HG02870 (cell line): ENCODE data around the gene SYT3.
"Not testable (repeated sequence)": the region's sequence is repeated elsewhere in the genome, so short reads cannot be mapped to it uniquely, and the experiment has no call there.

Experiments
- ATAC-seq: cut with Tn5 transposase; IDR thresholded peaks from one replicate; pipeline ENCODE4 v1.9.1; 2021; ENCODE audit warnings: mild to moderate bottlenecking, moderate library complexity; ENCODE audit not compliant: unreplicated experiment

Gene SYT3

DNA sequence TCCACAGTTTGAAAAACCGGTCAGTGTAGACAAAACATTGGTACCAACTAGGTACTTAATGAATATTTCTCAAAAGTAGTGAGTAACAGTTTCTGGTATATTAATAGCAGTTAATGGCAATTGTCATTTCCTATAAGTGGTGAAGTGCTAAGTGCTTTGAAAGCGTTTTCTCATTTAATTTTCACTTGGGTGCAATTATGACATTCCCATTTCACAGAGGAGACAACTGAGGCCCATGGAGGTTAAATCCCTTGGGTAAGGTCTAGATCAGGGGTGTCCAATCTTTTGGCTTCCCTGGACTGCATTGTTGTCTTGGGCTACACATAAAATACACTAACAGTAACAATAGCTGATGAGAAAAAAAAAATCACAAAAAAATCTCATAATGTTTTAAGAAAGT lies 687 bp upstream of the SYT3 start:
- no peak for ATAC-seq

DNA sequence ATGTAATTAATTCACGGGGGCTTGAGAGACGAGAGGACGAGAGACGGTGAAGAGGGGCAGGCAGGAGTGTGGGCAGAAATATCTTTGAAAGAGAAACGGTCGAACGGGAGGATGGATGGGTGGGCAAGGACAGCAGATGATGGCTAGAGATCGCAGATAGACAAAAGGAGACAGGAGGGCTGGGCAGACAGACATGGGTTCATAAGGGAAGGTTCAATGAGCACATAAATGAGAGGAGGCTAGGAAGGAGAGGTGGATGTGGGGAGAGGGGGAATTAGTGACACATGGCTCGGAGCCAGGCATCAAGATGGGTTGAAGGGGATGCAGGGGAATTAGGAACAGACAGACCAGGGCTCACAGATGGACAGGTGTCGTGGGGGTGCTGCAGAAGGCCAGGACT lies 1.1 kb downstream of the SYT3 start:
- no peak for ATAC-seq

DNA sequence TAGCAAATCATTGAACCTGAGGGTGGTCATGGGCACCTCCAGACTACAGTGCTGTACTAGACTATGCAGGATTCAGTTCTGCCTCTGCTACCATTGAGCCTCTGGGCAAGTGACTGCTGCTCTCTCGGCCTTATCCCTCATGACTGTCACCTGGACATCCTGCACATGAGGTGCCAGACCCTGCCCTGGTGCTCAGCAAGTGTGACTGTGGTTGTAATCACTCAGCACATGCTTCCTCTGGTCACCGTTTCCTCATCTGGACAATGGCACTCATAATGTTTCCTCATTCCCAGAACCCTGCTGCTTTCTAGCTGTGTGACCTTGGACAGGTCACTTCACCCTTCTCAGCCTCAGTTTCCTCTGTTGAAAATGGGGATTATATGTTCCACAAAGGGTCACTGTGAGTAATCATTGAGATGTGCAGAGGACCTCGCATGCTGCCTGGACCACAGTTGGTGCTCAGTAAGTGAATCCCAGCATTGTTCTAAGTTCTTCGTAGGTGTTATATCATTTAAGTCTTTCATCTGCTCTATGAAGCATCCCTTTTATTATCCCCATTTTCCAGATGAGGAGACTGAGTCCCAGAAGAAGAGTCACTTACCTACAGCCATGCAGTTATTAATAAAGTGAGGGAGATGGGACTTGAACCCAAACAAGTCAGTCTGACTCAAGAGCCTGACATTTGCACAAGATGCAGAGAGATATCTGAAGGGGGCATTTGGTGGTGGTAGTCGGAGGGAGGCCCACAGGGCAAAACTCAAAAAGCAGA lies 3.2 kb downstream of the SYT3 start:
- ATAC-seq: no peak

DNA sequence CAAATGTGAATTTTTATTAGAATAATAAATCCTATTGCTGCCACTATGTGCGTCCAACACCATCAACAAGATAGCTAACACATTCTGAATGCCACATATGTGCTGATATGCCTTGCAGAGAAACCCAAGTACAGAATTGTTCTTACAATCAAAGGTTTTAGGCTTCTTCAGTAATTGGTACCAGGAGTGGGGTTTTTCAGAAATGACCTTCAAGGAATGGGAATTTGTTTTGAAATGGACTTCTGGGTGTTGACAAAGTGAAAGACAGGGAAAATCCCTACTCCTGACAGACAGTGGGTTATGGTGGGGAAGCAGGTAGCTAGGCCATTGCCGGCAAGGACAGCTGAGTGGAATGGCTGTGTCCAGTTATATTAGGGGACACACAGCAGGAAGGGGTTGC lies 5.7 kb downstream of the SYT3 start:
- no peak for ATAC-seq

DNA sequence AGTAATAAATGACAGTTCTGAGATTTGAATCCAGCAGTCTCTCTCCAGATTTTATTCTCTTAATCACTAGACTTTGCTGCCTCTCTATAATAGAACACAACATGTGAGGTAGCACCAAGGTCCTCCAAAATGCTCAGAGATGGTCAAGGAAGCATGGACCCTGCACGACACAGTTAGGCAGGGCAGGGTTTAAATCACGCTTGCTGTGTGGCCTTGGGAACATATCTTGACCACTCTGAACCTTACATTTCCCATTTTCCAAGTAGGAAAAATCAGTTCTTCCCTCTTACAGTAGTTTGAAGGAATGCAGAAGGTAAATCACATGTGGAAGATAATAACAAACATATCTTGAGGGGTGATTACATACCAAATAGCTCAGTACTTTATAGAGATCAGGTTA lies 6.3 kb downstream of the SYT3 start:
- no peak for ATAC-seq

DNA sequence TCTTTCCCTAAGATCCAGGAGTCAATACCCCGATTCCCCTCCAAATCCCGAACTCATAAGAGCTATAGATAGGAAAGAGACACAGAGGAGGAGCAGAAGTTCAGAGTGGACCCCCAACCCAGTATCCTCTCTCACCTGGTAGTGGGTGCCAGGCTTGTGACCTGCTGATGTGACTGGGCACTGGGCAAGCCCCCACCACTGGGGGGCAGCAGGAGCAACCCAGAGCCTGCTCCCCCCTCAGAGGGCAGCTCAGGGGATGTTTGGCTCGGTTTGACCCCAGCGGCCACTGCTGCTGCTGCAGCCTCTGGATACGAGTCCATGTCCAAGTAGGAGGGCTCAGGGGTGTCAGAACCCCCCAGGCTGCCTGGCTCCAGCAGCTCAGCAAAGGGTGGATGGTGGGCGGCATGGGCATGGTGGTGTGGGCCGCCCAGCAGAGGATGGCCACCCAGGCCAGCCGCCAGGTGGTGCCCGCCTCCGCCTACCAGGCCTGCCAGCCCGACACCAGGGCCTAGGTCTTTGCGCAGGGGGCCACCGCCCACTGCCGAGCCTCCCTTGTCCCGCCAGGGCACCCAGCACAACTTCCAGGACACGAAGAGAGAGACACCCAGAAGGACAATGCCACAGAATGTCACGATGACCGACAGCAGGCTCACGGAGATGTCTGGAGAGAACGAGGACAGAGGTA lies 7.4 kb downstream of the SYT3 start:
- no peak for ATAC-seq

DNA sequence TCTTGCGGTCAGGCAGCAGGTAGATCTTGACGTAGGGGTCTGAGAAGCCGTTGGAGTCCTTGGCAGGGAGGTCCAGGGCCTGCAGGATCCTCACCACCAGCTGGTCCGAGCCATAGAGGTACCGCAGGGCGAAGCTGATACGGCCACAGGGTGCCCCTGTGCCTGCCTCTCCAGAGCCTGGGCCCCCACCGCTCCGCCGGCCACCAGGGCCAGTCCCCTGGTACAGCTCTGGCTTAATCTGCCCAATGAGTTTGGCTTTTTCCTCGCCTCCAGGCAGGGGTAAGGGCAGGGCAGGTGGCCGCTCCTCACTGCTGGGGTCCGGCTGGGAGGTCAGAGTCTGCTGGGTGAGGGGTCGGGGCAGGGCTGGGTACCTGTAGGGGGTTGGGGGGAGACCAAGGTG lies 9.9 kb downstream of the SYT3 start:
- ATAC-seq: no peak

DNA sequence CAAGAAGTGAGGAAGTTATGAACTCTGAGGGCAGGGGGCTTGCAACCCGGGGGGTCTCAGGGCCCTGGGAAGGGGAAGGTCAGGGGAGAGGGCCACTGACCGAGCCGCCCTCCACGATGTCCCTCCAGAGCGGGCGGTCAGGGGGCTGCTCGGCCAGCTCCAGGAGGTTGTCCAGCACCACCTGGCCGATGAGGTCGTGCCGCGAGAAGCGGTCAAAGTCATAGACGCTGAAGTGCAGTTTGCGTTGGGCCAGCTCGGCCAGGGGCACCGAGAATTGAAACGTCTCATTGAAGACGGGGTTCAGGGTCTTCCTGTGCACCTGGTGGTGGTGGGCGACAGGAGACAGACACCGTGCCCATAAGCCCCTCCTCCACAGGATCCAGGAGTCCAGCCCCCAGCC lies 10.5 kb downstream of the SYT3 start:
- no peak for ATAC-seq

DNA sequence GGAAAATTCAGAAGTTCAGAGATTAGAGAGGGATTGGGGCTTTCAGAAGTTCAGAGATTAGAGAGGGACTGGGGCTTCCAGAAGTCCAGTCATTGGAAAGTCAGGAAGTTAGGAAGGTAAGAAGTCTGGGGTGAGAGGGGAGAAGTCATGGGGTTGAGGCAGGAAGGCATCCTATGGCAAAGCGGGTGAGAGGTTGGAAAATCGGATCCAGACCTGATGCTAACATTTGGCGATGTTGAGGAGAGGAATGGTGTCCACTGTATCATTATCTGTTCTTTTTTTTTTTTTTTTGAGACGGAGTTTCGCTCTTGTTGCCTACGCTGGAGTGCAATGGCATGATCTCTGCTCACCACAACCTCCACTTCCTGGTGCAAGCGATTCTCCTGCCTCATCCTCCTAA lies 11.1 kb downstream of the SYT3 start:
- no peak for ATAC-seq

DNA sequence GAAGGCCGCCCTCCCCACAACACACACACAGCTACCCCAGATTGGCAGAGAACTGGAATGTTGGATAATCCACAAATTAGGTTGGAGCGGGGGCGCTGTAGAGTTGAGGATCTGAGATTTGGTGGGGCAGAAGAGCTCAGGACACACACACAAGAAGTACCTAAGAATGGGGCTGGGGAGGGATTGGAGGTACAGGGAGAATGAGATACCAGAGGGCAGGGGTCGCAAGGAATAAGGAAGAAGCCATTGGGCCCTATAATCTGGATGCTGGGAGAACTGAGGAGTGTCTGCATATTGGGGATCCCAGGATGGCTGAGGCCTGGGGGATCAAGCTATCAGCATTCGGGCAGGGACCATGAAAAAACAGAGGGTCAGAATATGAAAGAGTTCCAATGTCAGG lies 11.5 kb downstream of the SYT3 start:
- ATAC-seq: no peak

DNA sequence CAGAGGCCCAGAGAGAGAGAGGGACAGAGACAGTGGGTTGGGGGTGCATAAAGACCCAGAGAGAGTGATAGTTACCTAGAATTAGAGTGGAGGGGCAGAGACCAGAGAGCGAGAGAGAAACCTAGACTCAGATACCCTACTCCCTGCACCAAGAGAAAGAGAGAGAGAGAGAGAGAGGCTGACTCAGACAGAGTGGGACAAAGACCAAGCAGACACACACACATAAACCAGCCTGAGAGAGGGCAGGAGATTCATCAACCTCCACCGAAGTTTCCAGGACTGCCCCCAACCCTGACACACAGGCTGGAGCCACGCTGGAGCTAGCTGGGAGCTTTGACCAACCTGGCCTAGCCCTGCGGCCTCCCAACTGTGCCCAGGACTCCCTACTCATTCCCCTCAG lies 12.9 kb downstream of the SYT3 start:
- ATAC-seq: no peak

DNA sequence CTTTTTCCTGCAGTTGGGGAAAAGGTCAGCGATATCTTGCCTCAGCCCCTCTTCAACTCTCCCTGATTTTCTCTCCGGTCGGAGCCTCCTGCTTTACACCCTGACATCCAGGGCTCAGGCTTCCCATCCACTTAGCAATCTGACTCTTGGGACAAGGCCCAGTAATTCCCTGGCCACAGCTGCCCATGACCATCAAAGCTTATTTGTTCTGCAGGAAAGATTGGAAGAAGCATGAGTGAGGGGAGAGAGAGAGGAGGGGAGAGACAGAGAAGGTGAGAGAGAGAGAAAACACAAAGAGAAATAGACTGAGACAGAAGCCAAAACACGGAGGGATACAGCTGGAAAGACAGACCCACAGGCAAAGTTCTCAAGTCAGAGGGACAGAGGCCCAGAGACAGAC lies 13.7 kb downstream of the SYT3 start:
- ATAC-seq: no peak

DNA sequence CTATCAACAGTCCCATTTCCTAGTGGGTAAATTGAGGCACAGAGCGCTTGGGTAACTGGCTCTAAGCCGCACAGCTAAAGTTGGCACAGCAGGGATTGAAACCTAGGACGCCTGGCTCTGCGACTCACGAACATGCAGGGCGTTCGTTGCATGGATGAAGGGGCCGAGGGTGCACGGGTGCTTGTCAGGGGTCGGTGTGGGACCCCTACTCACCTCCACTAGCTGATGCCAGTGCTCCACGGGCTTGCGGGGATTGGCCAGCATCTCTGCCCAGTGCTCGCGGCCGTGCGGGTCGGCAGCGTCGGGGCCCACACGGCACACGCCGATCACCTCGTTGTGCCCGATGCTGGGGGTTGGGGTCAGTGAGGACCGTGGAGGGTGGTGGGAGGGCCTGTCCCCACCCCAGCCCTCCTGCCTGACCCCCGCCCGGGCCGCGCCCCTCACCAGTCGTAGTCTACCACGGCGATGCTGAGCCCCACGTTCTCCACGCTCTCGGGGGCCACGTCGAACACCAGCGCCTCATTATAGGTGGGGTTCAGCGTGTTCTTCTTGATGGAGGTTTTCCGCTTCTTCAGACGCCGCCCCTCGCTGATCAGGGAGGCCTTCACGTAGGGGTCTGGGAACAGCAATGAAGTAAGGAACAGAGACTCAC lies 14.6 kb downstream of the SYT3 start:
- no peak for ATAC-seq

DNA sequence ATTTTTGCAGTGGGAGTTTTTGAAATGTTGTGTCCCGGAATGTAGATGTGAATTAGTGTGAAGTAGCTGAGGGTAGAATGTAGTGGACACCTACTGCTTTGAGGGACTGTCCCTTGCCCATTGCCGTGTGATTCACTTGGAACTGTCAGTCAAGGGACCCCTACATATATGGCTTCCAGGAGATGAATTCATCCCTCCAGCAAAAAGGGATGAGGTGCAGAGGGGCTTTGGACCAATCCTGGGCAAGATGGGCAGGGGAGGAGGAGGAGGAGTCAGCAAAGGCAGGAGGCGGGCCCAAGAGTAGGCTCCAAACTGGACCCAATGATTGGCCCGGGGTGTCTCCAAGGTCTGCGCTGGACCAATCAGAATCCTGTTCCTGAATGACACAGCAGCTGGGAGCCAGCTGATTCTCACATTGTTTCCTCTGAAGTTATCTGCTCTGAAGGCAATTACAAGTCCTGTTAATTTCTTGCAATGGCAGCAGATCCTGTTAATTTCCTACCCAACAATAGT lies 19.2 kb downstream of the SYT3 start:
- ATAC-seq: not testable (repeated sequence)

DNA sequence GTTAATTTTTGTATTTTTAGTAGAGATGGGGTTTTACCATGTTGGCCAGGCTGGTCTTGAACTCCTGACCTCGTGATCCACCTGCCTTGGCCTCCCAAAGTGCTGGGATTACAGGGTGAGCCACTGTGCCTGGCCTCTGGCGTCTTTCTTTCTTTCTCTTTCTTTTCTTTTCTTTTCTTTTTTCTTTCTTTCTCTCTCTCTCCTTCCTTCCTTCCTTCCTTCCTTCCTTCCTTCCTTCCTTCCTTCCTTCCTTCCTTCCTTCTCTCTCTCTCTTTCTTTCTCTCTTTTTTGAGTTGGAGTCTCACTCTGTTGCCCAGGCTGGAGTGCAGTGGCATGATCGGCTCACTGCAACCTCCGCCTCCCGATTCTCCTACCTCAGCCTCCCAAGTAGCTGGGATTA lies 20.5 kb downstream of the SYT3 start:
- ATAC-seq: not testable (repeated sequence)

DNA sequence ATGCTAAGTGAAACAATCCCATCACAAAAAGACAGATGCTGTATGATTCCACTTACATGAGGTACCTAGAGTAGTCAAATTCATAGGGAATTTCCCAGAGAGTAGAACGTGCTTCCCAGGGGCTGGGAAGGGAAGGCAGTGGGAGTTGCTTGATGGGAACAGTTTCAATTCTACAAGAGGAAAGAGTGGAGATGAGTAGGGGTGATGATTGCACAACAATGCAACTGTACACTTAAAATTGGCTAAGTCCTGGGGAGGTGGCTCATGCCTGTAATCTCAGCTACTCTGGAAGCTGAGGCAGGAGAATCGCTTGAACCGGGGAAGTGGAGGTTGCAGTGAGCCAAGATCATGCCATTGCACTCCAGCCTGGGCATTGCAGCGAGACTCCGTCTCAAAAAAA lies 21.3 kb downstream of the SYT3 start:
- not testable (repeated sequence) for ATAC-seq

DNA sequence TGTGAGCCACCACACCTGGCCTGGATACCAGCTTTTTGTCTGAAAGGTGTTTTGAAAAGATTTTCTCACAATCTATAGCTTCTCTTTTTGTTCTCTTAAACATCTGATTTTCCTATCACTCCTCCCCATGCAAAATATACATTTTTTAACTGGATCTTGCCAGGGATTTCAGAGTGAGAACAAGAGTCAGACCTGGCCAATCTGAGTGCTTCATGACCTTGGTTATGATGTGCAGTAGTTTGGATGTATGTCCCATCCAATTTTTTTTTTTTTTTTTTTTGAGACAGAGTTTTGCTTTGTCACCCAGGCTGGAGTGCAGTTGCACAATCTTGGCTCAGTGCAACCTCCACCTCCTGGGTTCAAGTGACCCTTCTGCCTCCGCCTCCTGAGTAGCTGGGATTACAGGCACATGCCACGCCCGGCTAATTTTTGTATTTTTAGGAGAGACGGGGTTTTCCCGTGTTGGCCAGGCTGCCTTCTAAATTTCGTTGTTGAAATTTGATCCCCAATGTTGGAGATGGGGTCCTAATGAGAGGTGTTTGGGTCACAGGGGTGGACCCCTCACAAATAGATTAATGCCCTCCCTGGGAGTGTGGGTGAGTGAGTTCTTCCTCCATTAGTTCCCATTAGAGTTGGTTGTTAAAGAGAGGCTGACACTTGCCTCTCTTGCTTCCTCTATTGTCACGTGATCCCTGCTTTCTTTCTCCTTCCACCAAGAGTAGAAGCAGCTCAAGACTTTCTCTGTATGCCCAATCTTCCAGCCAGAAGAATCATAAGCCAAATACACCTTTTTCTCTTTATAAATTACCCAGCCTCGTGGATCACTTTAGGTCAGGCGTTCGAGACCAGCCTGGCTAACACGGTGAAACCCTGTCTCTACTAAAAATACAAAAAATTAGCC lies 26.9 kb downstream of the SYT3 start:
- not testable (repeated sequence) for ATAC-seq

DNA sequence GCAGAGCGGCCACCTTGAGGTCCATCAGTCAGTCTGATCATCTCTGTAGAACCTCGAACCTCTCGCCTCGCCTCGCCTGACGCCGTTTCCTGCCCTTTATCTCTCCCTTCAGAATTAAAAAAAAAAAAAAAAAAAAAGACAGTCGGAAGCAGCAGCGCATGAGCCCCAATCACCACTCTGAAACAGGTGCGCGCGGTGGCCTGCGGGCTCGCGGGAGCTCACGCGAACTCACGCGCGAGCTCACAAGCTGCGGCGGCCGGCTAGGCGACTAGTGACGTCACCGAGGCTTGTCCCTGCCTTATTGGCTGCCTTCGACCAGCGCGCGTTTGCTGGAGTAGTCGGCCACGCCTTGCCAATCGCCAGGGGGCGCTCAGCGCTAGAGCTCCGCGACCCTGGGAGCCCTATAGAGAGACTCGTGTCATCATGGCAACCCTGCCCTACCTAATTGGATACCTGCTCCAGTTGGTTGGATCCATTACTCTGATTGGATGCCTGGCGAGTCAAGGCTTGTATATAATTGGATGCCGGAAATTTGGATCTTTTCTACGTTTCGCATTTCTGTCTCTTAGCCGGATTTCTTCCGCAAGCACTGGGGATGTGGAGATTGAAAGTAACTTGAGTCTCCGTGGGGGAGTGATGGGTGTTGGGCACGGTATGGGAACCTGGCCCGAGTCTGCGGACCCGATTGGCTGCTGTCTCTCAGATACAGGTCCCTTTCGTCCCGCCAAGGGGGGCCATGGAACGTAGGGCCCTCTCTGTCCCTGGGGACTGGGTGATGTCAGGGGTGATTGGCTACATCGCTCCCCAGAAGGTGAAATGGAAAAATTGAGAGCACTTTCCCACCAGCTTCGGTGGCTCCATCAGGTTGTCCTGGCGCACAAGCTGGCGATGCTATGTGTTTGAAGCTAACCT lies 31.6 kb downstream of the SYT3 start:
- ATAC-seq: no peak

DNA sequence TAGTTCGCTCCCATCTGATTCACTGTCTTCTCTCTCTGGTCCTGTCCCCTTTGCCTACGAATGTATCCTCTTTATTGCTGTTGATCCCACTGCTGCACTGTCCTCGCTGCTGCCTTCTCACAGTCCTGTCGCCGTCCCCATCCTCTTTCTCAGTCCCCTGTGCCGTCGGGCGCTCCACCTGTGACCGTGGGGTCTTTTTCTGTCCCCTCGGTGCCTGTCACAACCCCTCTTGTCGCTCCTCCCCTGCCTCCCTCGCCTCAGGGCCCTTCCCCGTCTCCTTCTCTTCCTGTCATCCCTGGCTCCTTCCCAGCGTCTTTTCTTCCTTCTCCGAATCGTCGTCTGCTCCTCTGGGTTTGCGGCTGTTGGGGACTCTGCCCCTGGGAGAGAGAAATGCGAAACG lies 32.3 kb downstream of the SYT3 start:
- ATAC-seq: no peak
